Kidney glomerular epithelial cell (primary cell): ENCODE measurements around the gene METTL23.
"Not testable (repeated sequence)": the region's sequence is repeated elsewhere in the genome, so short reads cannot be mapped to it uniquely, and the experiment has no call there.

ENCODE experiments used
- DNase-seq: peaks from one replicate; lab custom pipeline; 2025; lab: John Stamatoyannopoulos, UW

Gene METTL23

GRCh38 chr17:76735006-76735405 lies 8.4 kb downstream of the METTL23 start:
- DNase-seq, result peak; percentile 29

- DNase-seq, result no peak
Measured at GRCh38 chr17:76735586-76736348, 9.1 kb downstream of the METTL23 start.

GRCh38 chr17:76736349-76737081 lies 9.9 kb downstream of the METTL23 start:
- peak; percentile 30 for DNase-seq

- DNase-seq, result peak; percentile 100
Measured at GRCh38 chr17:76737082-76737675, 10.5 kb downstream of the METTL23 start, which contains the start of gene SRSF2. Gene SRSF2, minus strand, starts transcription at chr17:76737331. Its CDS starts 171 bp downstream, at chr17:76737160.

GRCh38 chr17:76737676-76738467 lies 11.2 kb downstream of the METTL23 start, which contains the start of gene MFSD11:
Gene MFSD11, plus strand, starts transcription at chr17:76738119. Its CDS starts 234 bp downstream, at chr17:76738353.
- peak; percentile 91 for DNase-seq

GRCh38 chr17:76738468-76738850 lies 11.8 kb downstream of the METTL23 start:
- no peak for DNase-seq

- not testable (repeated sequence) for DNase-seq
Measured at GRCh38 chr17:76739568-76740115, 13.0 kb downstream of the METTL23 start.

- no peak for DNase-seq
Measured at GRCh38 chr17:76740329-76741118, 13.9 kb downstream of the METTL23 start.

- no peak for DNase-seq
Measured at GRCh38 chr17:76742958-76743357, 16.3 kb downstream of the METTL23 start.

- no peak for DNase-seq
Measured at GRCh38 chr17:76744747-76745146, 18.1 kb downstream of the METTL23 start.

- DNase-seq, result not testable (repeated sequence)
Measured at GRCh38 chr17:76745785-76746184, 19.1 kb downstream of the METTL23 start.

- no peak for DNase-seq
Measured at GRCh38 chr17:76747716-76748363, 21.2 kb downstream of the METTL23 start.

- no peak for DNase-seq
Measured at GRCh38 chr17:76748657-76749056, 22.0 kb downstream of the METTL23 start.

- no peak for DNase-seq
Measured at GRCh38 chr17:76751416-76751993, 24.9 kb downstream of the METTL23 start.

GRCh38 chr17:76752006-76752405 lies 25.4 kb downstream of the METTL23 start:
- DNase-seq, result no peak

- DNase-seq, result no peak
Measured at GRCh38 chr17:76753061-76753961, 26.7 kb downstream of the METTL23 start.

- DNase-seq, result no peak
Measured at GRCh38 chr17:76755285-76755684, 28.6 kb downstream of the METTL23 start.

- DNase-seq, result no peak
Measured at GRCh38 chr17:76757256-76757655, 30.6 kb downstream of the METTL23 start.

- DNase-seq, result no peak
Measured at GRCh38 chr17:76758570-76758969, 31.9 kb downstream of the METTL23 start.
